H9 (cell line): ENCODE results near the gene HMGCS2. TPM values are rescaled to one million over a fixed set of nuclear protein-coding genes. Genes with fewer than 3 reads are reported as not detected.

Experiments used
- DNase-seq: peaks from one replicate; pipeline ENCODE4 v3.0.0-alpha.2; 2017
- H2AFZ ChIP-seq: one replicate; pipeline ENCODE4 v1.6.1; 2013; ENCODE audit warnings: mild to moderate bottlenecking, low read length, control low read depth, moderate library complexity
- H2AK5ac ChIP-seq: 2 replicates; pipeline ENCODE4 v1.6.1; 2013; ENCODE audit warnings: low read length, control low read depth, mixed read lengths; ENCODE audit not compliant: insufficient read length
- H2BK120ac ChIP-seq: one replicate; pipeline ENCODE4 v1.6.1; 2013; ENCODE audit warnings: low read depth, mild to moderate bottlenecking, low read length, control low read depth, inconsistent platforms; ENCODE audit not compliant: poor library complexity, severe bottlenecking
- H2BK12ac ChIP-seq: 2 replicates; pipeline ENCODE4 v1.6.1; 2013; ENCODE audit warnings: low read length, control low read depth, mixed read lengths, low read depth; ENCODE audit not compliant: insufficient read length
- H2BK15ac ChIP-seq: 2 replicates; pipeline ENCODE4 v1.6.1; 2013; ENCODE audit warnings: low read depth, low read length, control low read depth
- H2BK20ac ChIP-seq: one replicate; pipeline ENCODE4 v1.6.1; 2013; ENCODE audit warnings: low read depth, mild to moderate bottlenecking, low read length, control low read depth, inconsistent platforms; ENCODE audit not compliant: poor library complexity, severe bottlenecking
- H2BK5ac ChIP-seq: 2 replicates; pipeline ENCODE4 v1.6.1; 2013; ENCODE audit warnings: low read length, control low read depth, mixed read lengths; ENCODE audit not compliant: insufficient read length
- H3K14ac ChIP-seq: 2 replicates; pipeline ENCODE4 v1.6.1; 2013; ENCODE audit warnings: low read length, control low read depth; ENCODE audit not compliant: insufficient read depth
- H3K18ac ChIP-seq: 2 replicates; pipeline ENCODE4 v1.6.1; 2013; ENCODE audit warnings: low read depth, mild to moderate bottlenecking, mixed read lengths, low read length, control low read depth; ENCODE audit not compliant: insufficient read length
- H3K23ac ChIP-seq: 2 replicates; pipeline ENCODE4 v1.6.1; 2013; ENCODE audit warnings: low read length, control low read depth, mixed read lengths, low read depth; ENCODE audit not compliant: insufficient read length
- H3K23me2 ChIP-seq: 2 replicates; pipeline ENCODE4 v1.6.1; 2013; ENCODE audit warnings: low read depth, mild to moderate bottlenecking, mixed read lengths, low read length, control low read depth; ENCODE audit not compliant: insufficient read length, poor library complexity, severe bottlenecking
- H3K27ac ChIP-seq: 2 replicates; pipeline ENCODE4 v1.5.1; 2013; ENCODE audit warnings: low read length, control low read depth, mixed read lengths, low read depth; ENCODE audit not compliant: insufficient read length
- H3K27me3 ChIP-seq: 2 replicates; pipeline ENCODE4 v1.6.1; 2013; ENCODE audit warnings: low read length, control low read depth, inconsistent platforms; ENCODE audit not compliant: insufficient read depth
- H3K4ac ChIP-seq: 2 replicates; pipeline ENCODE4 v1.6.1; 2013; ENCODE audit warnings: low read depth, mild to moderate bottlenecking, control low read depth, inconsistent platforms, low read length, moderate library complexity
- H3K4me1 ChIP-seq: 2 replicates; pipeline ENCODE4 v1.6.1; 2013; ENCODE audit warnings: low read length, control low read depth, inconsistent platforms; ENCODE audit not compliant: insufficient read depth
- H3K4me2 ChIP-seq: 2 replicates; pipeline ENCODE4 v1.6.1; 2013; ENCODE audit warnings: low read length, control low read depth, mixed read lengths; ENCODE audit not compliant: insufficient read length, insufficient read depth
- H3K56ac ChIP-seq: 2 replicates; pipeline ENCODE4 v1.6.1; 2013; ENCODE audit warnings: low read depth, mild to moderate bottlenecking, mixed read lengths, low read length, control low read depth; ENCODE audit not compliant: insufficient read length
- H3K79me1 ChIP-seq: 2 replicates; pipeline ENCODE4 v1.6.1; 2013; ENCODE audit warnings: low read depth, mild to moderate bottlenecking, moderate library complexity, low read length, control low read depth, inconsistent platforms; ENCODE audit not compliant: insufficient read depth, poor library complexity, severe bottlenecking
- H3K79me2 ChIP-seq: 2 replicates; pipeline ENCODE4 v1.6.1; 2013; ENCODE audit warnings: low read length, control low read depth, inconsistent platforms; ENCODE audit not compliant: insufficient read depth
- H3K9ac ChIP-seq: 2 replicates; pipeline ENCODE4 v1.6.1; 2013; ENCODE audit warnings: low read length, control low read depth, mixed read lengths; ENCODE audit not compliant: insufficient read length; ENCODE audit errors: extremely low read depth
- H3K9me3 ChIP-seq: one replicate; pipeline ENCODE4 v1.6.1; 2013; ENCODE audit warnings: low read depth, low read length, inconsistent platforms; ENCODE audit not compliant: control insufficient read depth
- H3T11ph ChIP-seq: one replicate; pipeline ENCODE4 v1.6.1; 2013; ENCODE audit warnings: mild to moderate bottlenecking, low read length, control low read depth, inconsistent platforms
- H4K20me1 ChIP-seq: one replicate; pipeline ENCODE4 v1.6.1; 2013; ENCODE audit not compliant: control insufficient read depth, insufficient read length, insufficient read depth
- H4K5ac ChIP-seq: 2 replicates; pipeline ENCODE4 v1.6.1; 2013; ENCODE audit warnings: low read depth, mild to moderate bottlenecking, mixed read lengths, low read length, control low read depth; ENCODE audit not compliant: insufficient read length
- H4K8ac ChIP-seq: replicated peaks from 2 replicates; pipeline ENCODE4 v1.6.1; 2013; ENCODE audit warnings: low read length, control low read depth, mixed read lengths, low read depth; ENCODE audit not compliant: insufficient read length
- H4K91ac ChIP-seq: 2 replicates; pipeline ENCODE4 v1.6.1; 2013; ENCODE audit warnings: low read depth, mild to moderate bottlenecking, moderate library complexity, mixed read lengths, low read length, control low read depth; ENCODE audit not compliant: insufficient read length
- H3K27ac Mint-ChIP-seq, 3 experiments: 2 replicates in 2 of 3; 3 replicates in 1 of 3; pipeline ENCODE4 v1.8.0; 2020 to 2021; ENCODE audit warnings: mixed read lengths in 3 of 3, mild to moderate bottlenecking in 1 of 3, moderate library complexity in 1 of 3
- H3K27me3 Mint-ChIP-seq: 2 replicates; pipeline ENCODE4 v1.8.0; 2021; ENCODE audit warnings: low read depth, mild to moderate bottlenecking, moderate library complexity, mixed read lengths
- H3K36me3 Mint-ChIP-seq, 3 experiments: 2 replicates in 2 of 3; 3 replicates in 1 of 3; pipeline ENCODE4 v1.8.0; 2020 to 2021; ENCODE audit warnings: low read depth in 3 of 3, mixed read lengths in 3 of 3; ENCODE audit not compliant: insufficient read depth in 1 of 3
- H3K4me1 Mint-ChIP-seq, 2 experiments: 2 replicates each; pipeline ENCODE4 v1.8.0; 2020; ENCODE audit warnings: mixed read lengths in 2 of 2
- H3K4me3 Mint-ChIP-seq, 2 experiments: 2 replicates in 1 of 2; 3 replicates in 1 of 2; pipeline ENCODE4 v1.8.0; 2020 to 2021; ENCODE audit warnings: mild to moderate bottlenecking in 2 of 2, mixed read lengths in 2 of 2, moderate library complexity in 1 of 2
- H3K9me3 Mint-ChIP-seq, 2 experiments: 2 replicates in 1 of 2; 3 replicates in 1 of 2; pipeline ENCODE4 v1.8.0; 2020; ENCODE audit warnings: mild to moderate bottlenecking in 2 of 2, mixed read lengths in 2 of 2, moderate library complexity in 1 of 2
- CTCF ChIP-seq: fragments of 200-600 bp; sonication (generic); conservative IDR thresholded peaks from 3 replicates; pipeline ENCODE4 v1.8.0; 2021; ENCODE audit warnings: antibody characterized with exemption, mild to moderate bottlenecking
- WGBS: extraction: QIAGEN DNeasy Blood & Tissue Kit; methylation state at CpG from one replicate; pipeline ENCODE4 v1.1.7; 2013; ENCODE audit warnings: missing lambda C conversion rate, low lambda C conversion rate, mixed read lengths; ENCODE audit not compliant: insufficient read length; ENCODE audit errors: extremely low coverage; 5-methylcytosine and 5-hydroxymethylcytosine counted together
- total RNA-seq: library from RNA; stranded (reverse); gene quantifications from 2 replicates; pipeline ENCODE4 v1.2.1, GENCODE V29; 2021

Gene HMGCS2
- total RNA-seq, 1 experiment from 2014 or later, result not detected

DNA sequence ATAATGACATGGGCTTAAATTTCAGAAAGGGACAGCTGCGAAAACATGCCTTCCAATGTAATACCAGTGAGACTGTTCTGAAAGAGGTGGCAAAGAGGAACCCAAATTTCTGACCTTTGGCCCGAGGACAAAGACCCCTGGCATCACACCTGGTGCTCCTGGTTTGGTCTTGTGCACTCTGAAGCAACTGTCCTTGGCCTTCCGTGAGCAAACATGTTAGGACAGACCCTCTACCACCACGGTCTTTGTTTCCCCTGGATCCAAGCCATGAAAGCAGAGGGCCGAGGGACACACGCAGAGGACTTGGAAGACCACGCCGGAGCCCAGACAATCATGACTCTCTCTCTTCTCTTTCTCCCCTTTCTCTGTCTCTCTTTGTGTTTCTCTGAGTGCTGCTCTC, 36.5 kb upstream of the HMGCS2 start:
- H3K79me1 ChIP-seq, result no peaks in the 10 kb centered on the region
- no peaks in the 10 kb centered on the region for H3K36me3 Mint-ChIP-seq
- no peak overlapping the region for H3K9ac ChIP-seq
- no peak overlapping the region for H2AK5ac ChIP-seq
- TF ChIP-seq CTCF, result no peak
- no CpG with 5 or more reads among the region's 8 CpGs for WGBS
- no peaks in the 10 kb centered on the region for H3K23me2 ChIP-seq
- H3T11ph ChIP-seq, result no peak overlapping the region
- no peak overlapping the region for H3K4me2 ChIP-seq
- peaks cover 4% of the 10 kb centered on the region for H3K9me3 ChIP-seq
- H3K23ac ChIP-seq, result no peak overlapping the region
- no peak overlapping the region for H2BK12ac ChIP-seq
- H2BK15ac ChIP-seq, result no peak overlapping the region
- H4K91ac ChIP-seq, result no peak overlapping the region
- H2AFZ ChIP-seq, result no peak overlapping the region
- no peak overlapping the region for H3K56ac ChIP-seq
- no peak overlapping the region for H3K14ac ChIP-seq
- H3K4me1 Mint-ChIP-seq, result peaks cover 3 to 4% of the 10 kb centered on the region in 2 experiments; a peak in 2 of 4 replicates
- no peak overlapping the region for H2BK20ac ChIP-seq
- no peaks in the 10 kb centered on the region for H3K27me3 ChIP-seq
- H3K4me1 ChIP-seq, result no peaks in the 10 kb centered on the region
- H3K27ac Mint-ChIP-seq, result no peak overlapping the region
- H3K4me3 Mint-ChIP-seq, result no peak overlapping the region
- H4K20me1 ChIP-seq, result no peaks in the 10 kb centered on the region
- no peak overlapping the region for H3K18ac ChIP-seq
- H2BK120ac ChIP-seq, result no peak overlapping the region
- H4K8ac ChIP-seq, result no peak overlapping the region
- no peak overlapping the region for H4K5ac ChIP-seq
- H3K4ac ChIP-seq, result no peak overlapping the region
- no peak overlapping the region for H3K27ac ChIP-seq
- no peaks in the 10 kb centered on the region for H3K79me2 ChIP-seq
- no peak overlapping the region for H2BK5ac ChIP-seq
- DNase-seq, result no peak
- H3K27me3 Mint-ChIP-seq, result peaks cover 18% of the 10 kb centered on the region; the same call in 1 of the 2 replicates
- no peaks in the 10 kb centered on the region for H3K9me3 Mint-ChIP-seq
